ENCODE measurements around the gene ATAD3B. TPM values are rescaled to one million over a fixed set of nuclear protein-coding genes. Genes with fewer than 3 reads are reported as not detected.

ATAD3B gene
- total and polyA plus RNA-seq, 2 donors (not counting 3 experiments of a cell fraction or from before 2014, with no cell fraction given): 20.5 to 48.2 TPM

GRCh38 chr1:1434131-1434823, 37.3 kb upstream of the ATAD3B start:
- H3K4me3 ChIP-seq (replicated peaks in 1 of 3; ENCODE audit: insufficient read depth in 1 of 3, low read depth in 1 of 3, low read length in 3 of 3): no peak overlapping the region
- no peaks in the 10 kb centered on the region for H3K9me3 ChIP-seq (replicated peaks; ENCODE audit: control insufficient read depth, insufficient read depth, low read length)
- H3K27me3 ChIP-seq (ENCODE audit: control insufficient read depth in 2 of 2, insufficient read depth in 2 of 2, low read length in 2 of 2): no peaks in the 10 kb centered on the region
- H2AFZ ChIP-seq (ENCODE audit: low read depth, low read length): peak overlapping the region; percentile 71
- no peak for FAIRE-seq
- ChIA-PET POLR2A (interaction anchor here (0.5 kb wide), 1 partner anchor 215 kb away, joined by 3 read pairs; no protein-coding TSS in a partner anchor), CTCF (interaction anchor here (0.7 to 2.4 kb wide), 4 partner anchors 27 to 35 kb away, joined by 3 to 7 read pairs (median 4); partner anchors contain the start of genes CCNL2 and MRPL20)
- H3K9ac ChIP-seq (replicated peaks; ENCODE audit: extremely low read depth, insufficient read depth, low read length): no peak overlapping the region
- intact Hi-C loops (cut with micrococcal nuclease) (no loop called here), dilution Hi-C loops (cut with MboI; ENCODE audit: extremely low pct_ligation_motif_present, low sequenced_read_pairs) (no loop called here)
- no peaks in the 10 kb centered on the region for H3K9me1 ChIP-seq (replicated peaks; ENCODE audit: control insufficient read depth, extremely low read depth, insufficient read depth, low read length)
- no peaks in the 10 kb centered on the region for H3K36me3 ChIP-seq (ENCODE audit: control insufficient read depth in 2 of 2, extremely low read depth in 1 of 2, insufficient read depth in 2 of 2, low read length in 2 of 2)
- DNase-seq (ENCODE audit: low read depth, low spot score): no peak
- no peak overlapping the region for H3K27ac ChIP-seq (ENCODE audit: insufficient read depth, low read depth, low read length)
- no TSS peak for BruUV-seq (replicated peaks)
- no peaks in the 10 kb centered on the region for H3K79me2 ChIP-seq (ENCODE audit: control insufficient read depth, insufficient read depth, low read length)
- H3K4me2 ChIP-seq (ENCODE audit: insufficient read depth, low read length): no peak overlapping the region
- TF ChIP-seq FOS (IDR thresholded peaks at IDR 0.05; ENCODE audit: borderline replicate concordance, insufficient read depth, low read length): no peak
- no peak for TF ChIP-seq EZH2 (IDR thresholded peaks at IDR 0.05; ENCODE audit: borderline replicate concordance, low read depth, low read length, severe bottlenecking)
- TF ChIP-seq JUN (IDR thresholded peaks at IDR 0.05; ENCODE audit: borderline replicate concordance, insufficient read depth, insufficient read length, low read depth): no peak
- no peak for TF ChIP-seq CTCF (IDR thresholded peaks at IDR 0.05; ENCODE audit: extremely low read depth in 1 of 2, insufficient read depth in 1 of 2, low read depth in 1 of 2, low read length in 2 of 2)
- no peak for TF ChIP-seq POLR2AphosphoS5 (IDR thresholded peaks at IDR 0.05; ENCODE audit: insufficient read depth, low read depth, low read length)
- TF ChIP-seq MYC (IDR thresholded peaks at IDR 0.05; ENCODE audit: low read depth, low read length): no peak
- TF ChIP-seq POLR2A (IDR thresholded peaks at IDR 0.05; ENCODE audit: low read depth, low read length): no peak
- TF ChIP-seq MAX (IDR thresholded peaks at IDR 0.05; ENCODE audit: insufficient read depth, insufficient read length): no peak
- TF ChIP-seq GATA2 (IDR thresholded peaks at IDR 0.05; ENCODE audit: insufficient read depth, insufficient read length, low read depth, low read length): no peak
- no peaks in the 10 kb centered on the region for H4K20me1 ChIP-seq (replicated peaks; ENCODE audit: control insufficient read depth, extremely low read depth, insufficient read depth, low read length)
- peaks cover 19% of the 10 kb centered on the region for H3K4me1 ChIP-seq (ENCODE audit: control insufficient read depth, extremely low read depth, insufficient read depth, low read length)
